Measurements from ENCODE around the gene SETD6. TPM values are rescaled to one million over a fixed set of nuclear protein-coding genes. Genes with fewer than 3 reads are reported as not detected.
A peak's percentile ranks its signal among the peaks of the same experiment; 100 is the strongest.

The SETD6 gene
- total RNA-seq, 2 donors from 2014 or later, result 37.2 to 42.3 TPM

DNA sequence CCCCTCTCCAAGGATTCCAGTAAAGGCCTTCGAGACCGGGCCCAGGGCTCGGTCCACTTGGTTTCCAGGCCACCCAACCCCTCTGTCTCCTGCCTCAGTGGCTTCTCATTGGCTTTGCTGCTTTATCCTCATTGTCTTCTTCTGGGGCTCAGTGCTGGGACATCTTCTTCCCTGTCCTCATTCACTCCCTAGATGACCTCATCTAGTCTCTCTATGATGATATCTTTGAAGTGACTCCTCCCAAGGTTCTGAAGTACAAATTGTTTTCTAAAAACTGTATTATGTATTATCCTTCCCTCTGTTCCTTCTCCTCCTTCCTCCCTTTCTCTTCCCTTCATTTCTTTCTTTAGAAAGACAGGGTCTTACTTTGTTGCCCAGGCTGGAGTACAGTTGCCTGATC, 42.5 kb upstream of the SETD6 start:
- H3K4me1 Mint-ChIP-seq, result peaks cover 52% of the 10 kb centered on the region
- Histone ChIP-seq H3K4me1 (ENCODE audit: control insufficient read depth, insufficient read depth, low read length) (peaks cover 22% of the 10 kb centered on the region), H3K27me3 (ENCODE audit: control insufficient read depth, insufficient read depth, low read length, poor library complexity, severe bottlenecking) (no peaks in the 10 kb centered on the region), H3K4me3 (ENCODE audit: low read length) (no peak overlapping the region), H3K9ac (ENCODE audit: extremely low read depth, low read length, poor library complexity, severe bottlenecking) (no peak overlapping the region), H3K27ac (ENCODE audit: low read depth, low read length) (no peak overlapping the region), H3K9me3 (ENCODE audit: control insufficient read depth, low read length) (no peaks in the 10 kb centered on the region), H3K36me3 (ENCODE audit: control insufficient read depth, insufficient read depth, low read length) (peaks cover 8% of the 10 kb centered on the region)
- H3K9me3 Mint-ChIP-seq, result peaks cover 5% of the 10 kb centered on the region
- TF ChIP-seq, protein P1, sequence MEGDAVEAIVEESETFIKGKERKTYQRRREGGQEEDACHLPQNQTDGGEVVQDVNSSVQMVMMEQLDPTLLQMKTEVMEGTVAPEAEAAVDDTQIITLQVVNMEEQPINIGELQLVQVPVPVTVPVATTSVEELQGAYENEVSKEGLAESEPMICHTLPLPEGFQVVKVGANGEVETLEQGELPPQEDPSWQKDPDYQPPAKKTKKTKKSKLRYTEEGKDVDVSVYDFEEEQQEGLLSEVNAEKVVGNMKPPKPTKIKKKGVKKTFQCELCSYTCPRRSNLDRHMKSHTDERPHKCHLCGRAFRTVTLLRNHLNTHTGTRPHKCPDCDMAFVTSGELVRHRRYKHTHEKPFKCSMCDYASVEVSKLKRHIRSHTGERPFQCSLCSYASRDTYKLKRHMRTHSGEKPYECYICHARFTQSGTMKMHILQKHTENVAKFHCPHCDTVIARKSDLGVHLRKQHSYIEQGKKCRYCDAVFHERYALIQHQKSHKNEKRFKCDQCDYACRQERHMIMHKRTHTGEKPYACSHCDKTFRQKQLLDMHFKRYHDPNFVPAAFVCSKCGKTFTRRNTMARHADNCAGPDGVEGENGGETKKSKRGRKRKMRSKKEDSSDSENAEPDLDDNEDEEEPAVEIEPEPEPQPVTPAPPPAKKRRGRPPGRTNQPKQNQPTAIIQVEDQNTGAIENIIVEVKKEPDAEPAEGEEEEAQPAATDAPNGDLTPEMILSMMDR (conservative IDR thresholded peaks at IDR 0.05), result no peak
- no peak overlapping the region for H3K27ac Mint-ChIP-seq
- no peak for DNase-seq
- H3K27me3 Mint-ChIP-seq (ENCODE audit: insufficient read depth), result no peaks in the 10 kb centered on the region
- H3K36me3 Mint-ChIP-seq (ENCODE audit: low read depth), result peaks cover 20% of the 10 kb centered on the region
- WGBS, 2 experiments (ENCODE audit: insufficient coverage in 1 of 2, insufficient read length in 1 of 2), result 91 to 100% methylated on average over 3 of the region's 3 CpGs
- no peak overlapping the region for H3K4me3 Mint-ChIP-seq

DNA sequence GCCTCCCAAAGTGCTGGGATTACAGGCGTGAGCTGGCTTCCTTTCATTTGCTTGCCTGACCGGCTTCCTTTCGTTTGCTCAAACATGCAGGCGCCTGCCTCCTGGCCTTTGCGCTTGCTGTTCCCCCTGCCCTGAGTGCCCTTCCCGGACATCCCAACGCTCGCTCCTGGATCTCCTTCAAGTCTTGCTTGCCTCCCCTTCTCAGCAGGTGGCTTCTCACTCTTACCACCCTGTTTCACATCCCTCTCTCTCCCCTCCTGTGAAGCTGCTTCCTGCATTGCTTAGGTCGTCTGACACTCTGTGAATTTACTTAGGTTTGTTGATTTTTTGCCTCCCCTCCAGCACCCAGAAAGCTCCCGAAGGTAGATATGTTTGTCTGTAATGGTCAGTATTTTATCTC, 41.0 kb upstream of the SETD6 start:
- peaks cover 5% of the 10 kb centered on the region for H3K9me3 Mint-ChIP-seq
- WGBS, 2 experiments (ENCODE audit: insufficient coverage in 1 of 2, insufficient read length in 1 of 2), result 60 to 85% methylated on average over 9 to 10 of the region's 10 CpGs

DNA sequence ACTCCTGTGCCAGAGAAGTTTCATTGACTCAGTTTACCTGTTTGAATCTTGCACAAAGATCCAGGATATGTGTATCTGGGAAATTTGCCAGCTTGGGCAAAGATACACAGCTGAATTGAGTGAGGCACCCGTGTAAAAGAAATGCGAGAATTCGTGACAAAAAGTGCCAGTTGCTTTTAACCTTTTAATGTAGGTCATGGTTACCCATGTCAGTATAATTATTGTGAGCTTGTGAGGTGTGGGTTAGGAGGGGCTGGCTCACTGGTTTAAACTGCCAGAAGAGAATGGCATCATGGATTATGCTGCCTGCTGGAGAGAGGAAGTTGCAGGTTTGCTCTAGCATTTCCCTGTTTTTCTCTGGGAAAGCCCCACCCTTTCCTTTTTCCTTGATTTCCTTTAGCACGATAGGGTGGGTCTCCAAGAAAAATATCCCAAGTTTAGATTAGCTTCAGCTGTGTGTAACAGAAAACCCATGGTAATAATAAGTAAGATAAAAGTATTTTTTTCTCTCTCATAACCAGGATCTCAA, 40.2 kb upstream of the SETD6 start:
- H3K4me1 Mint-ChIP-seq, result peaks cover 47% of the 10 kb centered on the region

More for the DNA sequence above, 41.0 kb upstream of the SETD6 start:
- no peak overlapping the region for H3K27ac ChIP-seq (ENCODE audit: low read depth, low read length)
- H3K27me3 Mint-ChIP-seq (ENCODE audit: insufficient read depth), result no peaks in the 10 kb centered on the region
- no peak overlapping the region for H3K4me3 Mint-ChIP-seq
- H3K9me3 ChIP-seq (ENCODE audit: control insufficient read depth, low read length), result peaks cover 4% of the 10 kb centered on the region
- H3K36me3 ChIP-seq (ENCODE audit: control insufficient read depth, insufficient read depth, low read length), result peaks cover 8% of the 10 kb centered on the region
- H3K9ac ChIP-seq (ENCODE audit: extremely low read depth, low read length, poor library complexity, severe bottlenecking), result no peak overlapping the region
- H3K4me1 ChIP-seq (ENCODE audit: control insufficient read depth, insufficient read depth, low read length), result peaks cover 22% of the 10 kb centered on the region
- H3K4me1 Mint-ChIP-seq, result peaks cover 48% of the 10 kb centered on the region
- TF ChIP-seq, protein P1 (conservative IDR thresholded peaks at IDR 0.05), result no peak
- H3K4me3 ChIP-seq (ENCODE audit: low read length), result no peak overlapping the region
- H3K27ac Mint-ChIP-seq, result peak overlapping the region; percentile 91
- H3K27me3 ChIP-seq (ENCODE audit: control insufficient read depth, insufficient read depth, low read length, poor library complexity, severe bottlenecking), result no peaks in the 10 kb centered on the region
- DNase-seq, result peak; percentile 82
- H3K36me3 Mint-ChIP-seq (ENCODE audit: low read depth), result peaks cover 23% of the 10 kb centered on the region

More for the DNA sequence above, 40.2 kb upstream of the SETD6 start:
- Histone ChIP-seq H3K9me3 (ENCODE audit: control insufficient read depth, low read length) (peaks cover 4% of the 10 kb centered on the region), H3K27ac (ENCODE audit: low read depth, low read length) (no peak overlapping the region), H3K9ac (ENCODE audit: extremely low read depth, low read length, poor library complexity, severe bottlenecking) (no peak overlapping the region), H3K4me1 (ENCODE audit: control insufficient read depth, insufficient read depth, low read length) (peaks cover 22% of the 10 kb centered on the region), H3K36me3 (ENCODE audit: control insufficient read depth, insufficient read depth, low read length) (peaks cover 8% of the 10 kb centered on the region), H3K27me3 (ENCODE audit: control insufficient read depth, insufficient read depth, low read length, poor library complexity, severe bottlenecking) (no peaks in the 10 kb centered on the region), H3K4me3 (ENCODE audit: low read length) (no peak overlapping the region)
- H3K4me3 Mint-ChIP-seq, result no peak overlapping the region
- no peaks in the 10 kb centered on the region for H3K27me3 Mint-ChIP-seq (ENCODE audit: insufficient read depth)
- WGBS, 2 experiments (ENCODE audit: insufficient coverage in 1 of 2, insufficient read length in 1 of 2), result 79 to 82% methylated on average over 3 to 4 of the region's 4 CpGs
- peaks cover 5% of the 10 kb centered on the region for H3K9me3 Mint-ChIP-seq
- H3K27ac Mint-ChIP-seq, result peak overlapping the region; percentile 91
- peaks cover 22% of the 10 kb centered on the region for H3K36me3 Mint-ChIP-seq (ENCODE audit: low read depth)
- TF ChIP-seq, protein P1 (conservative IDR thresholded peaks at IDR 0.05), result no peak
- DNase-seq, result no peak
